ENCODE data around the gene TBC1D20.

The TBC1D20 gene

DNA sequence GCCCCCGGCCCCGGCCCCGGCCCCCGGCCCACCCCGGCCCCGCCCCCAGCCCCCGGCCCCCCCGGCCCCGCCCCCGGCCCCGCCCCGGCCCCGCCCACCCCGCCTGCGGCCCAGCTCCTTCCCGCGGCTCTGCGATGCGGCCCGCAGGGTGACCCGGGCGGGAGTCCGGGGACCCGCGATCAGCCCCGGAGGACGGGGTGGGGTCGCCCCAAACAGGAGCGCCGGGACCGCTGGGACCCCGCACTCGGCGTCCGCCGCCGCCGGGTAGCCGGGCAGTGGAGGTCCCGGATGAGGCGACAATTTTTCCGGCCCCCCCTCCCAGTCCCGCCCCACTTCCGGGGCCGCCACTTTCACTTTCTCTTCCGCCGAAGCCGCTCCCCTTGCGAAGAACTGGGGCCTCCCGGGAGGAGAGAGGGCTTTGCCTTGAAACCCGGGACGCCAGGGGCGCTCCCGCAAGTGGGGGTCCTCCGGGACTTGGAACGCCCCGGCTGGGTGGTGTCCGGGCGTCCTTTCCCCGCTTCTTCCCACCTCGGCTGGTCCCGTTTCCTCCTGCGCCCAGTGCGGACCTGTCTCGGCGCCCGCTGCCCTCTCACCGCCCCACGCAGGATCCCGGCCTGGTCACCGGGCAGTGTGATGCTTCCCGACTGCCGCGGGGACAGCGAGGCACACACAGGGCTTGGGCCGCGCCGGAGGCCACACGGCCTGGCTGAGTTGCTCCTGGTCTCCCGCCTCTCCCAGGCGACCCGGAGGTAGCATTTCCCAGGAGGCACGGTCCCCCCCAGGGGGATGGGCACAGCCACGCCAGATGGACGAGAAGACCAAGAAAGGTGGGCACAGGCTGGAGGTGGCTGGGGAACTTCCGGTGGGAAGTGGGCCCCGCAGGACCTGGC lies 54.1 kb downstream of the TBC1D20 start, which contains the start of gene RBCK1:
TSS of gene RBCK1 (plus strand) at position 347 of the 890 bp plus-strand sequence. CDS start at position 806, 459 bp downstream.
- TF ChIP-seq, protein P1, sequence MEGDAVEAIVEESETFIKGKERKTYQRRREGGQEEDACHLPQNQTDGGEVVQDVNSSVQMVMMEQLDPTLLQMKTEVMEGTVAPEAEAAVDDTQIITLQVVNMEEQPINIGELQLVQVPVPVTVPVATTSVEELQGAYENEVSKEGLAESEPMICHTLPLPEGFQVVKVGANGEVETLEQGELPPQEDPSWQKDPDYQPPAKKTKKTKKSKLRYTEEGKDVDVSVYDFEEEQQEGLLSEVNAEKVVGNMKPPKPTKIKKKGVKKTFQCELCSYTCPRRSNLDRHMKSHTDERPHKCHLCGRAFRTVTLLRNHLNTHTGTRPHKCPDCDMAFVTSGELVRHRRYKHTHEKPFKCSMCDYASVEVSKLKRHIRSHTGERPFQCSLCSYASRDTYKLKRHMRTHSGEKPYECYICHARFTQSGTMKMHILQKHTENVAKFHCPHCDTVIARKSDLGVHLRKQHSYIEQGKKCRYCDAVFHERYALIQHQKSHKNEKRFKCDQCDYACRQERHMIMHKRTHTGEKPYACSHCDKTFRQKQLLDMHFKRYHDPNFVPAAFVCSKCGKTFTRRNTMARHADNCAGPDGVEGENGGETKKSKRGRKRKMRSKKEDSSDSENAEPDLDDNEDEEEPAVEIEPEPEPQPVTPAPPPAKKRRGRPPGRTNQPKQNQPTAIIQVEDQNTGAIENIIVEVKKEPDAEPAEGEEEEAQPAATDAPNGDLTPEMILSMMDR (IDR thresholded peaks at IDR 0.05): no peak

DNA sequence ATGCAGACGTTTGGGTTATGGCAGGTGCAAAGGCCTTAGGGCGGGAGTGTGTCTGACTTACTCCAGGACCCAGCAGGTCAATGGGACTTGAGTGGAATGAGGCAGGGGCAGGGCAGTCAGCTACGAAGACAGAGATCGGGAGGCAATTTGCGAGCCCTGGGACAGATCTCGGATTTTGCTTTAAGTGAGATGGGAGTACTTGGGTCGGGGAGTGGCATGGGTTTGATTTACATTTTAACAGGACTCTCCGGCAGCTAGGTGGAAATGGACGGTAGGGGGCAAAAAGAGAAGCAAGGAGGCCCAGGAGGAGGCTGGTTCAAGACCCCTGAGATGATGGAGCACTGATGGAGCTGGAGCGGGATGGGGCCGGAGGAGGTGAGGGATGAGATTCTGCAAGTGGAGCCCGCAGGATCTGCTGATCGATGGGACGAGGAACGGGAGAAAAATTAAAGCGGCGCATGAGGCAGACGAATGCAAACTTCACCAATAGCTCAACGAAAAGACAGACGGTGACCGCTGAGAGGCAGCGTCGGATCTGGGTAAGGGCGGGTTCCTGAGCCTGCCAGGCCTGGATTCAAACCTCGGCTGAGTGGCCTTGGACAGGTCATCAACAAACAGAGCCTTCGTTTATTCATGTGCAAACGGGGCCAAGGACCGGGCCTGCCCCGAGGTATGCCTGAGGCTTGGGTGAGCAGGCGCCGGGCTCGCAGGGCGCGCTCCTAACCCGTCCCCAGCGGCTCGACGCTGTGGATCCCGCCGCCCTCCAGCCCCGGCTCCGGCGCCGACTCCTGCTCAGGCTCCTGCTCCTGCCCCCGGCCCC lies 55.0 kb downstream of the TBC1D20 start:
- TF ChIP-seq, protein P1 (IDR thresholded peaks at IDR 0.05): peak; percentile 45; the same call in 1 of the 2 replicates

DNA sequence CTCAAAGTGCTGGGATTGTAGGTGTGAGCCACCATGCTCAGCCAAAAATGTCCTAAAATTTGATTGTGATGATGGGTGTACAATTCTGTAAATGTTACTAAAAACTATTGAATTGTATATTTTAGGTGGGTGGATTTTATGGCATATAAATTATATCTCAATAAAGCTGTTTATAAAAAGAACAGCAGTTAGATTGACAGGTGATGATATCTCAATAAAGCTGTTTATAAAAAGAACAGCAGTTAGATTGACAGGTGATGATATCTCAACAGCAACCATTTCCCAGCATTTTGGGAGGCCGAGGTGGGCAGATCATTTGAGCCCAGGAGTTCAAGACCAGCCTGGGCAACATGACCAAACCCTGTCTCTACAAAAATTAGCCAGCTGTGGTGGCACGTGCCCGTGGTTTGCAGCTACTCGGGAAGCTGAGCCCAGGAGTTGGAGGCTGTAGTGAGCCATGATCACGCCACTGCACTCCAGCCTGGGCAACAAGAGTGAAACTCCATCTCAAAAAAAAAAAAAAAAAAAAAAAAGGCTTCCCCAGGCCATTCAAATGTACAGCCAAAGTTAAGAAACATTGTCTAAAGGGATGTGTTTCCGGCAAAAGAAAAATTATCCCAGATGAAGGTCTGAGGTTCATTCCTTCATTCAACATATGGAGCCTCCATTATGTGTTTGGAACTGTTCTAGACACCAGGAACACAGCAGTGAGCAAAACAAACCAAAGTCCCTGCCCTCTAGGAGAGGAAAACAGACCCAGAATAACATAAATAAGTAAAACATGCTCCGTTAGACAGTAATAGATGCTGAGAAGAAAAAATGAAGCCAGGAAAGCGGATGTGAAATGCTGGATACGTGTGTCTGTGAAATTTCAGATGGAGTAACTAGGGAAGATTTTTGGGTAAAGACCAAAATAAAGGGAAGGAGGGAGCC lies 55.9 kb downstream of the TBC1D20 start:
- TF ChIP-seq, protein P1 (IDR thresholded peaks at IDR 0.05): no peak

DNA sequence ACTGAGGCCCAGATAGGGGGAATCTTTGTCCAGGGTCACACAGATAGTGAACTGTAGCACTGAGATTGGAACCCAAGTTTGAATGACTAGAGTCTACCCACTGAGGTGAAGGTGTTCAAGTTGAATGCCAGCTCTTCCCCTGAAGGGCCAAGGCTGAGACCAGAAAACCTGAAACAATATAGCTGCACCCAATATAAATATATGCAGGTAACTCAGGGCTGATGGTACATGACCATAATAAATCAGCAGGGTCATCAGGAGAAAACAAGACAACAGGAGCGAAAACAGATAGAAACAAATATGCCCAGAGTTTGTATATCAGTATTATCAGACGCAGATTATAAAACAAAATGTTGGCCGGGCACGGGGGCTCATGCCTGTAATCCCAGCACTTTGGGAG lies 58.2 kb downstream of the TBC1D20 start:
- TF ChIP-seq, protein P1 (IDR thresholded peaks at IDR 0.05): no peak

DNA sequence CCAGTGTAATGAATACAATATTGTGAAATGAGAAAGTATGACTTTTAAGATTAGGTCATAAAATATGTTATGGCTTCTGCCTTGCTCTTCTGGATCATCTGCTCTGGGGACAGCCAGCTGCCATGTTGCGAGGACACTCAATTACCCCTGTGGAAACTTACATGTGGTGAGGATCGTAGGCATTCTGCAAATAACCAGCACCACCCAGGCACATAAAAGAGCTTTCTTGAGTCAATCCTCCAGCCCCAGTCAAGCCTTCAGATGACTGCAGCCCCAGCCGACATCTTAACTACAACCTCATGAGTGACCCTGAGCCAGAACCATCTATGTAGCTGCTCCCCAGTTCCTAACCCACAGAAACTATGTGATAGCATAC lies 58.8 kb downstream of the TBC1D20 start:
- TF ChIP-seq, protein P1 (IDR thresholded peaks at IDR 0.05): no peak

DNA sequence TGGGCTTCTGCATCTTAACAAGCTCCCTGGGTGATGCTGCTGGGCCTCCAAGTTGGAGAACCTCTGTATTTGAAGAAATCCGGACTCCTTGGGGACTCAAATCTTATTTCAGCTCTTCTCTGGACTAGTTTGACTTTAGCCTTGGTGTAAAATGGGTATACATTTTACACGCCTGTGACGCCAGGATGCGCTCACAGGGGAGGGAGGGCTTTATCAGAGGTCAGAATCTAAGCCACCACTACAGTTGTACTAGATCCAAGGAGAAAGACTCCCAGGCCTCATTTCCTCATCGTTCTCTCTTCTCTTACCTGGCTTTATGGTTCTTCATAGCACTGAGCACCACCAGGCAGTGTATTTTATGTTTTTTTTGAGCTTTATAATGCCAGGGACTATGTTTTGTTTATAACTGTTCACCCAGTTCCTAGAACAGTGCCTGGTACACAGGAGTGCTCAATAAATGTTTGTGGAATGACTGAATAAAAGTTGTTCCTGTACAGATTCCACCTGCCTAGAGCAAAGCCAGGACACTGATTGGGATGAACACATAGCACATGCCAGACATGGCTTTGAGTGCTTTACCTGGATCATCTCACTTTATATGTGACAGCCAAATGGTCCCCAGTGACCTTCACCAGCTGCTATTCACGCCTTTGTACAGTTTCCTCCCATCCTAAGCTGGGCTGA lies 59.3 kb downstream of the TBC1D20 start:
- TF ChIP-seq, protein P1 (IDR thresholded peaks at IDR 0.05): no peak
